ENCODE measurements around the gene ISYNA1. TPM values are rescaled to one million over a fixed set of nuclear protein-coding genes. Genes with fewer than 3 reads are reported as not detected.
A peak's percentile ranks its signal among the peaks of the same experiment; 100 is the strongest.

Gene ISYNA1
- total and polyA plus RNA-seq, 2 of the 8 experiments (the other 6 are each of a cell fraction or from before 2014, with no cell fraction given) = 207 to 264 TPM

DNA sequence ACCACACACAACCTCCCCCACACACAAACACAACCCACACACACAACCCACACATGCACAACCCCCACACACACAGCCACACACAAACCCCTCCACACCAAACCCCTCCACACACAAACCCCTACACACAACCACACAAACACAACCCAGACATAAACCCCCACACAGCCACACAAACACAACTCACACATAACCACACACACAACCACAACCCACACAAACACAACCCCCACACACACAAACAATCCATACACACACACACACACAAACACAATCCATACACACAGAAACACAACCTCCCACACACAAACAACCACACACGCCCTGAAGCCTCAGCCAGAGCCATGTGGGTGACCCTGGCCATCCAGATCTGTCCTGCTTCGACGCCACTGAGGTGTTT is 30.0 kb upstream of the ISYNA1 start:
- ChIA-PET POLR2A (ENCODE audit: partially characterized antibody) (interaction anchor here (0.9 to 1.5 kb wide), 3 partner anchors 10 to 27 kb away, joined by 3 read pairs; no protein-coding TSS in a partner anchor), CTCF (ENCODE audit: partially characterized antibody) (interaction anchor here (0.6 to 11.1 kb wide), 22 partner anchors 9 to 620 kb away, joined by 3 to 213 read pairs (median 4); partner anchors contain the start of genes ELL and REX1BD)
- peaks cover 4% of the 10 kb centered on the region for H3K79me1 ChIP-seq (ENCODE audit: low read depth, low read length)
- no peak overlapping the region for H3K27ac ChIP-seq (ENCODE audit: low read depth, low read length)
- peaks cover 8% of the 10 kb centered on the region; the same call in 1 of the 2 replicates for H3K23me2 ChIP-seq (ENCODE audit: low read depth, low read length)
- H2BK20ac ChIP-seq (ENCODE audit: low read length) = no peak overlapping the region
- TF ChIP-seq JUN (IDR thresholded peaks at IDR 0.05; ENCODE audit: low read depth, low read length) (no peak), RXRA (IDR thresholded peaks at IDR 0.05; ENCODE audit: insufficient read depth, low read depth, low read length) (no peak), FOSL1 (IDR thresholded peaks at IDR 0.05; ENCODE audit: insufficient read depth, low read depth, low read length) (no peak)
- no peaks in the 10 kb centered on the region for H3K36me3 ChIP-seq (ENCODE audit: control insufficient read depth in 2 of 4, insufficient read depth in 4 of 4, low read length in 3 of 4)
- H2BK15ac ChIP-seq (ENCODE audit: low read length) = no peak overlapping the region
- no peak overlapping the region for H4K5ac ChIP-seq (ENCODE audit: insufficient read length, low read depth, low read length)
- H3K14ac ChIP-seq (ENCODE audit: insufficient read length) = no peak overlapping the region
- H3K27me3 ChIP-seq (replicated peaks in 1 of 4; ENCODE audit: control insufficient read depth in 3 of 4, extremely low read depth in 1 of 4, insufficient read depth in 3 of 4, low read length in 3 of 4) = no peaks in the 10 kb centered on the region
- peaks cover 0 to 1% (median 0%) of the 10 kb centered on the region in 4 experiments; a peak in 2 of 7 replicates for H3K4me1 ChIP-seq (replicated peaks in 1 of 4; ENCODE audit: control insufficient read depth in 3 of 4, insufficient read depth in 4 of 4, low read length in 3 of 4)
- no peak overlapping the region; a peak in 1 of 7 replicates for H3K9ac ChIP-seq (replicated peaks in 1 of 4; ENCODE audit: extremely low read depth in 1 of 4, low read depth in 3 of 4, low read length in 3 of 4)
- no peak overlapping the region for H3K18ac ChIP-seq (ENCODE audit: extremely low read depth, low read length)
- H3K4me2 ChIP-seq (ENCODE audit: insufficient read depth in 1 of 2, low read depth in 2 of 2, low read length in 2 of 2) = no peak overlapping the region
- H4K91ac ChIP-seq (replicated peaks; ENCODE audit: insufficient read length, low read length) = peak overlapping the region; percentile 15
- H3K9me3 ChIP-seq (ENCODE audit: insufficient read depth in 2 of 2, low read depth in 1 of 2, low read length in 1 of 2) = no peaks in the 10 kb centered on the region
- no peak overlapping the region for H2AFZ ChIP-seq (ENCODE audit: low read length)
- H3K4me3 ChIP-seq (ENCODE audit: extremely low read depth in 1 of 4, insufficient read depth in 2 of 4, low read depth in 3 of 4, low read length in 4 of 4) = no peak overlapping the region
- peaks cover 11 to 19% of the 10 kb centered on the region in 2 experiments for H4K20me1 ChIP-seq (replicated peaks in 1 of 2; ENCODE audit: control insufficient read depth in 1 of 2, insufficient read depth in 2 of 2, low read length in 2 of 2)
- no peak overlapping the region for H3K23ac ChIP-seq (ENCODE audit: insufficient read length)
- H3K56ac ChIP-seq (replicated peaks; ENCODE audit: insufficient read length, low read depth, low read length) = peak overlapping the region; percentile 77
- no peaks in the 10 kb centered on the region for H3K79me2 ChIP-seq (ENCODE audit: control insufficient read depth in 1 of 2, insufficient read depth in 2 of 2, low read length in 2 of 2)
- no peak overlapping the region for H2BK12ac ChIP-seq (ENCODE audit: low read depth, low read length)
- H3K4ac ChIP-seq (replicated peaks; ENCODE audit: insufficient read length, low read depth, low read length) = no peak overlapping the region
- peak overlapping the region; percentile 11; the same call in 1 of the 2 replicates for H2AK5ac ChIP-seq (ENCODE audit: low read depth, low read length)
- no peak for DNase-seq (ENCODE audit: low read depth in 1 of 2, low spot score in 2 of 2)
- H4K8ac ChIP-seq (ENCODE audit: extremely low read depth, insufficient read depth, low read length) = no peak overlapping the region
- peak overlapping the region; percentile 10; the same call in 1 of the 2 replicates for H2BK5ac ChIP-seq (ENCODE audit: low read depth, low read length)
- WGBS, 2 experiments (ENCODE audit: extremely low coverage in 1 of 2, insufficient coverage in 1 of 2, insufficient read length in 1 of 2, insufficient replicate concordance in 2 of 2, low coverage in 1 of 2, low lambda C conversion rate in 2 of 2, missing lambda C conversion rate in 1 of 2) = 85% methylated on average over 3 of the region's 3 CpGs; no CpG with 5 or more reads in 1 of the 2 experiments
- FAIRE-seq = no peak
- no peak overlapping the region for H2BK120ac ChIP-seq (replicated peaks; ENCODE audit: low read depth, low read length)
